Spleen (tissue), 11 donors: ENCODE measurements around the gene NUFIP1. TPM values are rescaled to one million over a fixed set of nuclear protein-coding genes. Genes with fewer than 3 reads are reported as not detected.
A peak's percentile ranks its signal among the peaks of the same experiment; 100 is the strongest.

Experiments
- DNase-seq: peaks from one replicate; pipeline ENCODE4 v3.0.0-alpha.2; 2020
- H3K27ac ChIP-seq, 8 donors: fragments of 200-600 bp; sonication (generic) in 7 of 8; 1 replicate in 4 of 8; 2 replicates in 4 of 8; pipeline versions ENCODE4 v1.5.0 to v1.8.0; 2016 to 2021; ENCODE audit warnings: inconsistent platforms in 4 of 8, mild to moderate bottlenecking in 4 of 8, moderate library complexity in 1 of 8
- H3K27me3 ChIP-seq, 7 donors: fragments of 200-600 bp; sonication (generic) in 6 of 7; replicated peaks in 1 of 7; 1 replicate in 4 of 7; 2 replicates in 3 of 7; pipeline versions ENCODE4 v1.5.0 to v1.8.0; 2016 to 2021; ENCODE audit warnings: inconsistent platforms in 3 of 7, mild to moderate bottlenecking in 1 of 7
- H3K36me3 ChIP-seq, 6 donors: fragments of 200-600 bp; sonication (generic) in 5 of 6; 1 replicate in 4 of 6; 2 replicates in 2 of 6; pipeline versions ENCODE4 v1.5.0 to v1.8.0; 2016 to 2021; ENCODE audit warnings: inconsistent platforms in 2 of 6
- H3K4me1 ChIP-seq, 6 donors: fragments of 200-600 bp; sonication (generic) in 5 of 6; 1 replicate in 3 of 6; 2 replicates in 3 of 6; pipeline versions ENCODE4 v1.5.0 to v1.8.0; 2016 to 2021; ENCODE audit warnings: inconsistent platforms in 3 of 6
- H3K4me3 ChIP-seq, 8 donors: fragments of 200-600 bp; sonication (generic) in 7 of 8; 1 replicate in 4 of 8; 2 replicates in 4 of 8; pipeline versions ENCODE4 v1.5.0 to v1.8.0; 2016 to 2021; ENCODE audit warnings: inconsistent platforms in 4 of 8, mild to moderate bottlenecking in 4 of 8, moderate library complexity in 2 of 8
- H3K9me3 ChIP-seq, 8 donors: fragments of 200-600 bp; sonication (generic) in 7 of 8; 1 replicate in 4 of 8; 2 replicates in 4 of 8; pipeline versions ENCODE4 v1.5.0 to v1.8.0; 2016 to 2021; ENCODE audit warnings: inconsistent platforms in 4 of 8
- POLR2A ChIP-seq, 3 donors: fragments of 450-650 bp; IDR thresholded peaks; one replicate each; pipeline ENCODE4 v1.5.1; 2017; ENCODE audit warnings: antibody characterized with exemption in 3 of 3, mild to moderate bottlenecking in 1 of 3
- POLR2AphosphoS5 ChIP-seq, 3 donors: sonication (generic); formaldehyde crosslinking; IDR thresholded peaks; one replicate each; pipeline ENCODE4 v1.5.1; 2017; ENCODE audit warnings: antibody characterized with exemption in 3 of 3
- WGBS, 5 donors: extraction: QIAGEN DNeasy Blood & Tissue Kit in 3 of 5; methylation state at CpG; one replicate each; pipeline versions ENCODE4 v1.1.5 to v1.1.7; 2013 to 2018; 5-methylcytosine and 5-hydroxymethylcytosine counted together
- intact Hi-C: fragments of 100-400 bp; cut with DNase I; formaldehyde crosslinking; loops from one replicate; pipeline ENCODE4 v1.15.0; 2023; ENCODE audit warnings: low total_unique reads
- polyA plus RNA-seq, 3 donors: library from polyadenylated mRNA; stranded (reverse); fragments of 200-250 nt; gene quantifications; one replicate each; pipeline ENCODE4 v1.2.1, GENCODE V29; 2013
- total RNA-seq, 7 donors: library from RNA; depleted of rRNA in 3 of 7; stranded (reverse); fragments of >200 nt in 3 of 7; fragmentation: NEBNext Ultra II Directional in 4 of 7; extraction: Animal tissue kit (Norgen Biotek cat#: 25700) in 4 of 7; gene quantifications; one replicate each; pipeline versions ENCODE4 v1.1.0 to v1.2.1, GENCODE V29; 2016 to 2021
- TF ChIP-seq, protein P1 (sequence below), 11 experiments: fragments of 200-600 bp in 7 of 11; fragments of 450-650 bp in 4 of 11; sonication (generic) in 4 of 11; IDR thresholded peaks in 8 of 11; conservative IDR thresholded peaks in 3 of 11; 1 replicate in 7 of 11; 2 replicates in 4 of 11; pipeline versions ENCODE4 v1.4.0 to v1.8.0; 2016 to 2021; ENCODE audit warnings: antibody characterized with exemption in 11 of 11, inconsistent platforms in 4 of 11, mild to moderate bottlenecking in 1 of 11
- donor health status: healthy with polysubstance abuse.
- donor health status: DM: no; HTN: no; CAD: no; lungs with moderate emphysema.
- donor health status: DM: no; HTN: no; CAD: no.
- donor health status: Bipolar disorder and iron deficiency.
- donor health status: healthy.
- donor health status: DM: no; HTN: no; CAD: no.
- donor health status: DM: yes; HTN: yes; CAD: no.

NUFIP1 gene
- total and polyA plus RNA-seq, 10 donors, result 2.1 to 4.9 (median 3.3) TPM

DNA sequence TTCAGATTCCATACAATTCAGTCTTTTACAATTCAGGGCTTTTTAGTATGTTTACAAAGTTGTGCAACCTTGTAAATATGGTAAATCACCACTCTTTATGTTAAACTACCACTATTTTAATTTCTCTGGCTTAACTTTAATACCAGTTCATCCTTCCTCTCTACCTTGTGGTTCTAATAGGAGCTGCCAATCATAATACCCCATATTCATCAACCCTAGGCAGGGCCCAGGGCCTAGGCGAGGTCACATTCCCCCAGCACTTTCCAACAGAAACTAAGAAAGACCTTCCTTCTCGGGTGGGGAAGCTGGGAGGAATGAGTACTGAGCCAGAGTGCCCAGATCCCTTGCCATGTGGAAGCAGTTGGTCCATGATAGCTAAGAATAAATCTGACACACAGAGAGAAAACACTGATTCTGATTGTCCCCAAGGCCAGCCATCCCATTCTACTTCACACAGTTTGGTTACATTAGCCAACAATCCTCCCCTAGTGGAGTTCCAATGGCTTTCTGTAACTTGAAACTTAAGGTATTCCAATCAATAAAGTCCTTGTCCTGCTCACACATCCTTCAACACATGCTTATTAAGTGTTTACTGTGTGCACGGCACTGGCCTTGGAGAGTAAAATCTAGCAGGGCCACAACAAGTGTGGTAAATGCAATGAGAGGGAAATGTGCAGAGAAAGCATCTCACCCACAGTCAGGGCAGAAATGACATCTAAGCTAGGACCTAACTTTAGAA is 76.8 kb downstream of the NUFIP1 start:
- DNase-seq, result no peak
- Histone ChIP-seq H3K36me3 (no peaks in the 10 kb centered on the region), H3K27ac (no peak overlapping the region), H3K4me3 (no peak overlapping the region), H3K4me1 (peaks cover 0 to 9% (median 7%) of the 10 kb centered on the region in 6 donors), H3K27me3 (no peaks in the 10 kb centered on the region), H3K9me3 (peaks cover 0 to 25% (median 16%) of the 10 kb centered on the region in 8 donors)
- 91 to 94% (median 92%) methylated on average over 3 of the region's 3 CpGs for WGBS, 5 donors
- intact Hi-C loops, result loop anchor here (10.0 kb wide), 1 partner anchor 338 kb away; the partner anchor contains the start of gene TSC22D1
- TF ChIP-seq POLR2AphosphoS5 (IDR thresholded peaks at IDR 0.05) (no peak), POLR2A (IDR thresholded peaks at IDR 0.05) (no peak)
- TF ChIP-seq, protein P1, sequence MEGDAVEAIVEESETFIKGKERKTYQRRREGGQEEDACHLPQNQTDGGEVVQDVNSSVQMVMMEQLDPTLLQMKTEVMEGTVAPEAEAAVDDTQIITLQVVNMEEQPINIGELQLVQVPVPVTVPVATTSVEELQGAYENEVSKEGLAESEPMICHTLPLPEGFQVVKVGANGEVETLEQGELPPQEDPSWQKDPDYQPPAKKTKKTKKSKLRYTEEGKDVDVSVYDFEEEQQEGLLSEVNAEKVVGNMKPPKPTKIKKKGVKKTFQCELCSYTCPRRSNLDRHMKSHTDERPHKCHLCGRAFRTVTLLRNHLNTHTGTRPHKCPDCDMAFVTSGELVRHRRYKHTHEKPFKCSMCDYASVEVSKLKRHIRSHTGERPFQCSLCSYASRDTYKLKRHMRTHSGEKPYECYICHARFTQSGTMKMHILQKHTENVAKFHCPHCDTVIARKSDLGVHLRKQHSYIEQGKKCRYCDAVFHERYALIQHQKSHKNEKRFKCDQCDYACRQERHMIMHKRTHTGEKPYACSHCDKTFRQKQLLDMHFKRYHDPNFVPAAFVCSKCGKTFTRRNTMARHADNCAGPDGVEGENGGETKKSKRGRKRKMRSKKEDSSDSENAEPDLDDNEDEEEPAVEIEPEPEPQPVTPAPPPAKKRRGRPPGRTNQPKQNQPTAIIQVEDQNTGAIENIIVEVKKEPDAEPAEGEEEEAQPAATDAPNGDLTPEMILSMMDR (IDR thresholded peaks at IDR 0.05 in 8 of 11, conservative IDR thresholded peaks at IDR 0.05 in 3 of 11), result no peak

DNA sequence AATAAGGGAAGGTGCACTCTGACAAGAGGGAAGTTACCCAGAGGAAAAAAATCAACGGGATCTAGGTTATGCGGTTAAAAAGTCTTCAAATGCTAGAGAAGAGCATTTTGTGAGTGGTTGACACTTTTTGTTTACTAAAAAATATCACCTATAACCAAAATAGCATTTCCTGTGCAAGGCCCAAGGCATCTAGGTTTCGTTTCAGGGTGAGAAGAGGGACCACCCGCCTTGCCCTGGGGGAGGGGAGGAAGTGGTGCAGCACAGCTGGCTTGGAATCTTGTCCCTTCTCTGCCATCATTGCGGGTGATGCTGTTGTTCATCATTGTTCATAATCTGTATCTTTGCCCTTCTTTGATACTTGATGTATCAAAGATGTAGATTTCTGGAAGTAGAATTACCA is 80.6 kb downstream of the NUFIP1 start:
- Histone ChIP-seq H3K27me3 (no peaks in the 10 kb centered on the region), H3K36me3 (no peaks in the 10 kb centered on the region), H3K4me3 (no peak overlapping the region), H3K27ac (no peak overlapping the region), H3K4me1 (peaks cover 0 to 11% (median 0%) of the 10 kb centered on the region in 6 donors), H3K9me3 (peaks cover 0 to 25% (median 16%) of the 10 kb centered on the region in 8 donors)
- DNase-seq, result no peak
- intact Hi-C loops, result no loop called here
- WGBS, 5 donors, result 44 to 62% (median 53%) methylated on average over 5 of the region's 5 CpGs
- TF ChIP-seq POLR2A (IDR thresholded peaks at IDR 0.05) (no peak), POLR2AphosphoS5 (IDR thresholded peaks at IDR 0.05) (no peak)
- TF ChIP-seq, protein P1 (IDR thresholded peaks at IDR 0.05 in 8 of 11, conservative IDR thresholded peaks at IDR 0.05 in 3 of 11), result no peak

DNA sequence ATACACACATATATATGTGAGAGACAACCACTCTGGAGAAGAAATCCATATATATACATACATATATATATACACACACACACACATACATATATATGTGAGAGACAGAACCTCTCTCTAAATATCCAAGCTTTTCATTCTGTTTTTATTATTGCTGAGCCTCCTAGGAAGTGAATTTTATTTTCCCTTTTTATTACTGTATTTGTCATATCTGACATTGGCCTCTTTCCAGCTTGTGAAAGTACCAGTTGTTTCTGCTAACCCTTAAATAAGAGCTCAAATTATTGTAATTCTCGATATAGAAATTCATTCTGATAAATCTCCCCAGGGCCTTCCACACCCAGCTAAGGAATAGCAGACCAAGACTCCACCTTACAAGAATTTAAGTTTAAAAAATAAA is 81.0 kb downstream of the NUFIP1 start:
- no peak overlapping the region for H3K27ac ChIP-seq
- H3K4me1 ChIP-seq, result peaks cover 0 to 11% (median 0%) of the 10 kb centered on the region in 6 donors
- no peak for DNase-seq
- no peak overlapping the region for H3K4me3 ChIP-seq
- H3K36me3 ChIP-seq, result no peaks in the 10 kb centered on the region
- TF ChIP-seq, protein P1 (IDR thresholded peaks at IDR 0.05 in 8 of 11, conservative IDR thresholded peaks at IDR 0.05 in 3 of 11), result no peak
- TF ChIP-seq POLR2A (IDR thresholded peaks at IDR 0.05) (no peak), POLR2AphosphoS5 (IDR thresholded peaks at IDR 0.05) (no peak)
- H3K27me3 ChIP-seq, result no peaks in the 10 kb centered on the region
- H3K9me3 ChIP-seq, result peaks cover 0 to 25% (median 16%) of the 10 kb centered on the region in 8 donors
- WGBS, 5 donors, result 71 to 86% (median 74%) methylated on average over 1 of the region's 1 CpG
- intact Hi-C loops, result no loop called here

DNA sequence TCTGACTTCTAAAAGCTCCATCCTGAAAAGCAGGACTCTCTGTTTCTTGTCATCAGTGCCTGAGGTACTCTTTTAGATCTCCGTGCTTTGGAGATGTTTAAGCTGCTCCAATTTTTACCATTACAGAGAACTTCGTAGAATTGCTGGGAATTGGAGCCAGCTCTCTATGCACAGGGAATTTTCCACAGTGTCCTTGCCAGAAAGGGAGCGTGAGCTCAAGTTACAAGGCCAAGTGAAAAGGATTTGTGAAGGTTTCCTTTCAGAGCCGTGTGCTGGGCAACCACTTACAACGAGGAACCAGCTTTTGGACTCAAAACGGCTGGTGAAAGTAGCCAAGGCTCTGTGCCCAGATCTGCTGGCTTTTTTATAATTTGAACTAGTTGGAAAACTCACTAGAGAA is 82.6 kb downstream of the NUFIP1 start:
- Histone ChIP-seq H3K27me3 (no peaks in the 10 kb centered on the region), H3K9me3 (peaks cover 0 to 16% (median 13%) of the 10 kb centered on the region in 8 donors), H3K4me3 (no peak overlapping the region), H3K27ac (peak overlapping the region in 3 of 8 donors; percentile 15 to 43 (median 22)), H3K36me3 (no peaks in the 10 kb centered on the region), H3K4me1 (peaks cover 0 to 11% (median 0%) of the 10 kb centered on the region in 6 donors)
- WGBS, 5 donors, result 57 to 80% (median 70%) methylated on average over 6 of the region's 6 CpGs
- TF ChIP-seq, protein P1 (IDR thresholded peaks at IDR 0.05 in 8 of 11, conservative IDR thresholded peaks at IDR 0.05 in 3 of 11), result no peak
- TF ChIP-seq POLR2AphosphoS5 (IDR thresholded peaks at IDR 0.05) (no peak), POLR2A (IDR thresholded peaks at IDR 0.05) (no peak)
- intact Hi-C loops, result no loop called here
- no peak for DNase-seq
